SK-N-MC (cell line): Measurements from ENCODE around the gene FHL3.

Experiments
- EZH2 ChIP-seq: fragments of 200-600 bp; sonication (generic); IDR thresholded peaks from one replicate; pipeline ENCODE4 v1.6.1; 2017; ENCODE audit warnings: antibody characterized with exemption
- FOXP2 ChIP-seq: optimal IDR thresholded peaks from 2 replicates; pipeline ENCODE3; 2011; ENCODE audit warnings: mild to moderate bottlenecking, moderate library complexity; ENCODE audit not compliant: insufficient read depth; ENCODE audit errors: extremely low read length, control extremely low read depth
- POLR2AphosphoS5 ChIP-seq: IDR thresholded peaks from 2 replicates; pipeline ENCODE4 v1.6.1; 2012; ENCODE audit warnings: mild to moderate bottlenecking, low read depth, low read length, borderline replicate concordance

DNA sequence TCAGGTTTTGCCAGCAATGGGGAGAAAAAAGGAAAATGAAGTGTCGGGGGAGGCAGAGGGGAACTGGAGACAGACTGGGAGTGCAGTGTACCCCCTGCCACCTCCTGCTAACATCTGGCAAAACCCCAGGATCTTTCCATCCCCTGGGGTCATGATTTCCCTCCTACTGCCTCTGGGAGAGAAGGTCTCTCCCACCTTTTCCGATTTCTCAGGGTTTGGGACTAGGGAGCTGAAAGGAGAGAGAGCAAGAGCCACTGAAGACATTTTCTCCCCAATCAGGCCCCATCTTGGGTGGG, 5.1 kb downstream of the FHL3 start:
- no peak for TF ChIP-seq POLR2AphosphoS5
- TF ChIP-seq EZH2: no peak
- TF ChIP-seq FOXP2: no peak
